SK-N-SH treated with all-trans-retinoic acid at 6 μM for 48 hours (cell line): ENCODE measurements around the gene RAX2.

ENCODE experiments used
- ARNTL ChIP-seq: fragments of 450-650 bp; formaldehyde crosslinking; IDR thresholded peaks from 2 replicates; pipeline ENCODE4 v1.5.0; 2020; ENCODE audit warnings: low read depth, mild to moderate bottlenecking, moderate library complexity, borderline replicate concordance
- GLIS3 ChIP-seq: fragments of 250-450 bp; sonication (Bioruptor Pico); IDR thresholded peaks from 2 replicates; pipeline ENCODE4 v1.5.0; 2020; ENCODE audit warnings: mild to moderate bottlenecking, moderate library complexity
- OSR1 ChIP-seq: fragments of 250-450 bp; sonication (Bioruptor Pico); IDR thresholded peaks from 2 replicates; pipeline ENCODE4 v1.8.0; 2022; ENCODE audit warnings: moderate library complexity, mild to moderate bottlenecking, inconsistent platforms
- TCF4 ChIP-seq: fragments of 250-450 bp; sonication (Bioruptor Pico); IDR thresholded peaks from 2 replicates; pipeline ENCODE4 v1.8.0; 2021; ENCODE audit warnings: mild to moderate bottlenecking, moderate library complexity, borderline replicate concordance
- ZFP3 ChIP-seq: fragments of 250-450 bp; sonication (Bioruptor Pico); IDR thresholded peaks from 2 replicates; pipeline ENCODE4 v1.5.0; 2020; ENCODE audit warnings: mild to moderate bottlenecking, moderate library complexity
- ZNF70 ChIP-seq: fragments of 450-650 bp; formaldehyde crosslinking; IDR thresholded peaks from 2 replicates; pipeline ENCODE4 v1.5.0; 2020; ENCODE audit warnings: mild to moderate bottlenecking, moderate library complexity
- TF ChIP-seq, protein P1 (sequence below): fragments of 250-450 bp; sonication (Bioruptor Pico); IDR thresholded peaks from 2 replicates; pipeline ENCODE4 v1.5.0; 2020; ENCODE audit warnings: mild to moderate bottlenecking, moderate library complexity
- TF ChIP-seq, protein P2 (sequence below): fragments of 250-450 bp; sonication (Bioruptor Pico); IDR thresholded peaks from 2 replicates; pipeline ENCODE4 v1.8.0; 2021; ENCODE audit warnings: low read depth, mild to moderate bottlenecking, moderate library complexity, borderline replicate concordance
- TF ChIP-seq, protein P3 (sequence below): fragments of 250-450 bp; sonication (Bioruptor Pico); IDR thresholded peaks from 2 replicates; pipeline ENCODE4 v1.8.0; 2020; ENCODE audit warnings: mild to moderate bottlenecking, moderate library complexity, borderline replicate concordance
- TF ChIP-seq, protein P4 (sequence below): fragments of 250-450 bp; sonication (Bioruptor Pico); IDR thresholded peaks from 2 replicates; pipeline ENCODE4 v1.5.1; 2020; ENCODE audit warnings: low read depth, mild to moderate bottlenecking, moderate library complexity
- TF ChIP-seq, protein P5 (sequence below): fragments of 250-450 bp; sonication (Bioruptor Pico); IDR thresholded peaks from 2 replicates; pipeline ENCODE4 v1.5.1; 2021; ENCODE audit warnings: mild to moderate bottlenecking, moderate library complexity

DNA sequence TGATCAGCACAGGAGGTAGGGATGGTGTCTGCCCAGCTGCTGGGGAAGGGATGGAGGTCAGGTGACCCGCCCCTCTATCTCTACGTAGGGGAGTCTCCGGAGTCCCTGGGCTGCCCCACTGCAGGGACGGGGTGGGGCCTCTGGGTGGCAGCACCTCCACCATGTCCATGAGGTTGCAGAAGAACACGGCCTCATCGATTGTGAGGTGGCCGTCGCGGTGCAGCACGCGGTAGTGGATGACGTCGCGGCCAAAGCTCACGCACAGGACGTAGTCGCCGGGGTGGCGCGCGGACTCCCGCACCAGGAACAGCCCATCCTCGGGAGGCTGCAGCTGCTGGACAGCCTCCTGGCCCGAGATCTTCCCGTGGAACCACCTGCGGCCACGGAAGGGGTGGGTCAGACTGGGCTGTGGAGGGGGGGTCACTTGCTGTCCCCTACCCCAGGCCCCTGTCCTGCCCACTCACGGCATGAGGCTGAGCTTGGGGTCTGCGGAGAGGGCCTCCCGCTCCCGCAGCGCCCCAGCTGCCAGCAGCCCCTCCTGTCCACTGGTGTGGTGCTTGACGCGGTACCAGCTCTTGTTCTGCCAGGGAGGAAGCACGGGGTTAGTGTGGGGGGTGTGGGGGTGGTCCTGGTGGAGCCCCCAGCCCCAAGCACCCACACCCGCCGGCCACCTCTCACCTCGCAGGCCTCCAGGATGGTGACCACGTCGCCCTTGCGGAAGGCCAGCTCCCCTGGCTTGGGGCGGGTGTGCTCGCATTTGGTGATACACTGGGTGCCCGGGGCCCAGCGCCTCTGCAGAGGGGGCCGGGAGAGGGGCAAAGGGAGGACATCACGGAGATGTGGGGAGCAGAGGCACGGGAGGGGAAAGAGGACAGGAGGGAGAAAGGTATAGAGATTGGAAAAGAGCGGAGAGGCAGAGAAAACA is 11.9 kb upstream of the RAX2 start:
- TF ChIP-seq, protein P1, sequence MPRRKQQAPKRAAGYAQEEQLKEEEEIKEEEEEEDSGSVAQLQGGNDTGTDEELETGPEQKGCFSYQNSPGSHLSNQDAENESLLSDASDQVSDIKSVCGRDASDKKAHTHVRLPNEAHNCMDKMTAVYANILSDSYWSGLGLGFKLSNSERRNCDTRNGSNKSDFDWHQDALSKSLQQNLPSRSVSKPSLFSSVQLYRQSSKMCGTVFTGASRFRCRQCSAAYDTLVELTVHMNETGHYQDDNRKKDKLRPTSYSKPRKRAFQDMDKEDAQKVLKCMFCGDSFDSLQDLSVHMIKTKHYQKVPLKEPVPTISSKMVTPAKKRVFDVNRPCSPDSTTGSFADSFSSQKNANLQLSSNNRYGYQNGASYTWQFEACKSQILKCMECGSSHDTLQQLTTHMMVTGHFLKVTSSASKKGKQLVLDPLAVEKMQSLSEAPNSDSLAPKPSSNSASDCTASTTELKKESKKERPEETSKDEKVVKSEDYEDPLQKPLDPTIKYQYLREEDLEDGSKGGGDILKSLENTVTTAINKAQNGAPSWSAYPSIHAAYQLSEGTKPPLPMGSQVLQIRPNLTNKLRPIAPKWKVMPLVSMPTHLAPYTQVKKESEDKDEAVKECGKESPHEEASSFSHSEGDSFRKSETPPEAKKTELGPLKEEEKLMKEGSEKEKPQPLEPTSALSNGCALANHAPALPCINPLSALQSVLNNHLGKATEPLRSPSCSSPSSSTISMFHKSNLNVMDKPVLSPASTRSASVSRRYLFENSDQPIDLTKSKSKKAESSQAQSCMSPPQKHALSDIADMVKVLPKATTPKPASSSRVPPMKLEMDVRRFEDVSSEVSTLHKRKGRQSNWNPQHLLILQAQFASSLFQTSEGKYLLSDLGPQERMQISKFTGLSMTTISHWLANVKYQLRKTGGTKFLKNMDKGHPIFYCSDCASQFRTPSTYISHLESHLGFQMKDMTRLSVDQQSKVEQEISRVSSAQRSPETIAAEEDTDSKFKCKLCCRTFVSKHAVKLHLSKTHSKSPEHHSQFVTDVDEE (CRISPR knock-in tag), result no peak
- TF ChIP-seq GLIS3 (CRISPR knock-in tag) (no peak), ARNTL (no peak), ZNF70 (CRISPR knock-in tag) (no peak), ZFP3 (CRISPR knock-in tag) (no peak), TCF4 (CRISPR knock-in tag) (no peak), OSR1 (no peak)
- TF ChIP-seq, protein P2, sequence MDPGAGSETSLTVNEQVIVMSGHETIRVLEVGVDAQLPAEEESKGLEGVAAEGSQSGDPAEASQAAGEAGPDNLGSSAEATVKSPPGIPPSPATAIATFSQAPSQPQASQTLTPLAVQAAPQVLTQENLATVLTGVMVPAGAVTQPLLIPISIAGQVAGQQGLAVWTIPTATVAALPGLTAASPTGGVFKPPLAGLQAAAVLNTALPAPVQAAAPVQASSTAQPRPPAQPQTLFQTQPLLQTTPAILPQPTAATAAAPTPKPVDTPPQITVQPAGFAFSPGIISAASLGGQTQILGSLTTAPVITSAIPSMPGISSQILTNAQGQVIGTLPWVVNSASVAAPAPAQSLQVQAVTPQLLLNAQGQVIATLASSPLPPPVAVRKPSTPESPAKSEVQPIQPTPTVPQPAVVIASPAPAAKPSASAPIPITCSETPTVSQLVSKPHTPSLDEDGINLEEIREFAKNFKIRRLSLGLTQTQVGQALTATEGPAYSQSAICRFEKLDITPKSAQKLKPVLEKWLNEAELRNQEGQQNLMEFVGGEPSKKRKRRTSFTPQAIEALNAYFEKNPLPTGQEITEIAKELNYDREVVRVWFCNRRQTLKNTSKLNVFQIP, result no peak
- TF ChIP-seq, protein P3, sequence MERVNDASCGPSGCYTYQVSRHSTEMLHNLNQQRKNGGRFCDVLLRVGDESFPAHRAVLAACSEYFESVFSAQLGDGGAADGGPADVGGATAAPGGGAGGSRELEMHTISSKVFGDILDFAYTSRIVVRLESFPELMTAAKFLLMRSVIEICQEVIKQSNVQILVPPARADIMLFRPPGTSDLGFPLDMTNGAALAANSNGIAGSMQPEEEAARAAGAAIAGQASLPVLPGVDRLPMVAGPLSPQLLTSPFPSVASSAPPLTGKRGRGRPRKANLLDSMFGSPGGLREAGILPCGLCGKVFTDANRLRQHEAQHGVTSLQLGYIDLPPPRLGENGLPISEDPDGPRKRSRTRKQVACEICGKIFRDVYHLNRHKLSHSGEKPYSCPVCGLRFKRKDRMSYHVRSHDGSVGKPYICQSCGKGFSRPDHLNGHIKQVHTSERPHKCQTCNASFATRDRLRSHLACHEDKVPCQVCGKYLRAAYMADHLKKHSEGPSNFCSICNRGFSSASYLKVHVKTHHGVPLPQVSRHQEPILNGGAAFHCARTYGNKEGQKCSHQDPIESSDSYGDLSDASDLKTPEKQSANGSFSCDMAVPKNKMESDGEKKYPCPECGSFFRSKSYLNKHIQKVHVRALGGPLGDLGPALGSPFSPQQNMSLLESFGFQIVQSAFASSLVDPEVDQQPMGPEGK (CRISPR knock-in tag), result no peak
- TF ChIP-seq, protein P4, sequence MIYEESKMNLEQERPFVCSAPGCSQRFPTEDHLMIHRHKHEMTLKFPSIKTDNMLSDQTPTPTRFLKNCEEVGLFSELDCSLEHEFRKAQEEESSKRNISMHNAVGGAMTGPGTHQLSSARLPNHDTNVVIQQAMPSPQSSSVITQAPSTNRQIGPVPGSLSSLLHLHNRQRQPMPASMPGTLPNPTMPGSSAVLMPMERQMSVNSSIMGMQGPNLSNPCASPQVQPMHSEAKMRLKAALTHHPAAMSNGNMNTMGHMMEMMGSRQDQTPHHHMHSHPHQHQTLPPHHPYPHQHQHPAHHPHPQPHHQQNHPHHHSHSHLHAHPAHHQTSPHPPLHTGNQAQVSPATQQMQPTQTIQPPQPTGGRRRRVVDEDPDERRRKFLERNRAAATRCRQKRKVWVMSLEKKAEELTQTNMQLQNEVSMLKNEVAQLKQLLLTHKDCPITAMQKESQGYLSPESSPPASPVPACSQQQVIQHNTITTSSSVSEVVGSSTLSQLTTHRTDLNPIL (CRISPR knock-in tag), result no peak
- TF ChIP-seq, protein P5, sequence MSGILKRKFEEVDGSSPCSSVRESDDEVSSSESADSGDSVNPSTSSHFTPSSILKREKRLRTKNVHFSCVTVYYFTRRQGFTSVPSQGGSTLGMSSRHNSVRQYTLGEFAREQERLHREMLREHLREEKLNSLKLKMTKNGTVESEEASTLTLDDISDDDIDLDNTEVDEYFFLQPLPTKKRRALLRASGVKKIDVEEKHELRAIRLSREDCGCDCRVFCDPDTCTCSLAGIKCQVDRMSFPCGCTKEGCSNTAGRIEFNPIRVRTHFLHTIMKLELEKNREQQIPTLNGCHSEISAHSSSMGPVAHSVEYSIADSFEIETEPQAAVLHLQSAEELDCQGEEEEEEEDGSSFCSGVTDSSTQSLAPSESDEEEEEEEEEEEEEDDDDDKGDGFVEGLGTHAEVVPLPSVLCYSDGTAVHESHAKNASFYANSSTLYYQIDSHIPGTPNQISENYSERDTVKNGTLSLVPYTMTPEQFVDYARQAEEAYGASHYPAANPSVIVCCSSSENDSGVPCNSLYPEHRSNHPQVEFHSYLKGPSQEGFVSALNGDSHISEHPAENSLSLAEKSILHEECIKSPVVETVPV, result no peak
